Stimulated activated CD8-positive, alpha-beta memory T cell treated with anti-CD3 and anti-CD28 coated beads, Interleukin-2, amount 100 ng/mL, for 48 hours (primary cell): ENCODE results near the gene MEF2C.

Source experiments
- DNase-seq, 2 donors: peaks; one replicate each; pipeline ENCODE4 v3.0.0-alpha.2; 2020; ENCODE audit warnings: low read depth in 2 of 2

The MEF2C gene

GRCh38 chr5:88675168-88675707 lies 207.7 kb downstream of the MEF2C start:
- DNase-seq, result no peak

GRCh38 chr5:88674356-88675167 lies 208.4 kb downstream of the MEF2C start:
- no peak for DNase-seq

- no peak for DNase-seq
Observed at GRCh38 chr5:88673253-88674105, 209.5 kb downstream of the MEF2C start.

- no peak for DNase-seq
Observed at GRCh38 chr5:88672644-88673252, 210.2 kb downstream of the MEF2C start.

GRCh38 chr5:88671505-88672499 lies 211.2 kb downstream of the MEF2C start:
- DNase-seq, result no peak

- DNase-seq, result no peak
Observed at GRCh38 chr5:88671106-88671504, 211.9 kb downstream of the MEF2C start.

- no peak for DNase-seq
Observed at GRCh38 chr5:88670461-88670860, 212.5 kb downstream of the MEF2C start.

- no peak for DNase-seq
Observed at GRCh38 chr5:88669371-88670050, 213.5 kb downstream of the MEF2C start.

- no peak for DNase-seq
Observed at GRCh38 chr5:88667496-88668201, 215.3 kb downstream of the MEF2C start.
